Esophagus muscularis mucosa (tissue), 3 donors: ENCODE results near the gene RHCG.

ENCODE experiments used
- POLR2A ChIP-seq: fragments of 450-650 bp; IDR thresholded peaks from one replicate; pipeline ENCODE4 v1.6.1; 2017; ENCODE audit warnings: antibody characterized with exemption, moderate library complexity, mild to moderate bottlenecking, low read depth
- POLR2AphosphoS5 ChIP-seq, 2 donors: sonication (generic); formaldehyde crosslinking; IDR thresholded peaks; one replicate each; pipeline ENCODE4 v1.6.1; 2017; ENCODE audit warnings: antibody characterized with exemption in 2 of 2
- TF ChIP-seq, protein P1 (sequence below), 3 experiments: fragments of 200-600 bp in 2 of 3; fragments of 450-650 bp in 1 of 3; sonication (generic) in 2 of 3; IDR thresholded peaks; one replicate each; pipeline ENCODE4 v1.5.1; 2017 to 2019; ENCODE audit warnings: antibody characterized with exemption in 3 of 3, mild to moderate bottlenecking in 2 of 3, moderate library complexity in 1 of 3

DNA sequence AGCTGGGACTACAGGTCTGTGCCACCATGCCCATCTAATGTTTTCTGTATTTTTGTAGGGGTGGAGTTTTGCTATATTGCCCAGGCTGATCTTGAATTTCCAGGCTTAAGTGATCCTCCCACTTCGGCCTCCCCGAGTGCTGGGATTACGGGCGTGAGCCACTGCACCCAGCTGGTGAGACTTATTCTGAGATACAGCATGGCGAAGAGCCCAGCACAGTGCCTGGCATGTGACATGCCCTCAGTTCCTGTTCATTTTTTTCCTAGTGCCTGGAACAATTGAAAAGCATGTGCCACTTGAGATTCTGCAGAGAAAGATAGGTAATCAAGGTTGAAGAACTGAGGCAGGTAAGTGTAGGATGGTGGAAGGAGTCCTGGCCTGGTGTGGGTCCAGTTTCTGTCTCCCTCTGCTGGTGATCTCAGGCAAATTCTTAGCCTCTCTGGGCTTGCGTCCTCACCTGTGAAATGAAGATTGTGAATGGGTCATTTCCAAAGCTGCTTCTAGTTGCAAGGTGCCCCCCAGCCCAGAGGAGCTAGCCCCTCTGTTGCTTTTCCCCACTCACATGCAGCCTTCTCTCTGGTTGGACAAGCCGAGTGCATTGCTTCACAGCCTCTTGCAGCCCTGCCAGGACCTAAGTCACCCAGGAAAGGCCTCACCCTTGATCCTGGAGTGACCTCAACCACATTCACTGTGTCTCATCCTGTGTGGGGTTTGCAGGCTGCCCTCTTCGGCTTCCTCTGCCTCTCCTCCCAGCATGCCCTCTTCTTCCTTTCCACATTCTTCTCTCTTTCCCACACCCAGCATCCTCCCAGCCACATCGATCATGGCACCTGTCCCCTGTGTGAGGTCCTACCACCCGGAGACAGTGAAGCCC is 4.3 kb upstream of the RHCG start:
- TF ChIP-seq, protein P1, sequence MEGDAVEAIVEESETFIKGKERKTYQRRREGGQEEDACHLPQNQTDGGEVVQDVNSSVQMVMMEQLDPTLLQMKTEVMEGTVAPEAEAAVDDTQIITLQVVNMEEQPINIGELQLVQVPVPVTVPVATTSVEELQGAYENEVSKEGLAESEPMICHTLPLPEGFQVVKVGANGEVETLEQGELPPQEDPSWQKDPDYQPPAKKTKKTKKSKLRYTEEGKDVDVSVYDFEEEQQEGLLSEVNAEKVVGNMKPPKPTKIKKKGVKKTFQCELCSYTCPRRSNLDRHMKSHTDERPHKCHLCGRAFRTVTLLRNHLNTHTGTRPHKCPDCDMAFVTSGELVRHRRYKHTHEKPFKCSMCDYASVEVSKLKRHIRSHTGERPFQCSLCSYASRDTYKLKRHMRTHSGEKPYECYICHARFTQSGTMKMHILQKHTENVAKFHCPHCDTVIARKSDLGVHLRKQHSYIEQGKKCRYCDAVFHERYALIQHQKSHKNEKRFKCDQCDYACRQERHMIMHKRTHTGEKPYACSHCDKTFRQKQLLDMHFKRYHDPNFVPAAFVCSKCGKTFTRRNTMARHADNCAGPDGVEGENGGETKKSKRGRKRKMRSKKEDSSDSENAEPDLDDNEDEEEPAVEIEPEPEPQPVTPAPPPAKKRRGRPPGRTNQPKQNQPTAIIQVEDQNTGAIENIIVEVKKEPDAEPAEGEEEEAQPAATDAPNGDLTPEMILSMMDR (IDR thresholded peaks at IDR 0.05) = no peak
- TF ChIP-seq POLR2A (no peak), POLR2AphosphoS5 (IDR thresholded peaks at IDR 0.05) (no peak)
